ENCODE results near the gene SLC29A3. TPM values are rescaled to one million over a fixed set of nuclear protein-coding genes. Genes with fewer than 3 reads are reported as not detected.
A peak's percentile ranks its signal among the peaks of the same experiment; 100 is the strongest.

The SLC29A3 gene
- total RNA-seq, 2 donors from 2014 or later, result 1.8 to 2.9 TPM

DNA sequence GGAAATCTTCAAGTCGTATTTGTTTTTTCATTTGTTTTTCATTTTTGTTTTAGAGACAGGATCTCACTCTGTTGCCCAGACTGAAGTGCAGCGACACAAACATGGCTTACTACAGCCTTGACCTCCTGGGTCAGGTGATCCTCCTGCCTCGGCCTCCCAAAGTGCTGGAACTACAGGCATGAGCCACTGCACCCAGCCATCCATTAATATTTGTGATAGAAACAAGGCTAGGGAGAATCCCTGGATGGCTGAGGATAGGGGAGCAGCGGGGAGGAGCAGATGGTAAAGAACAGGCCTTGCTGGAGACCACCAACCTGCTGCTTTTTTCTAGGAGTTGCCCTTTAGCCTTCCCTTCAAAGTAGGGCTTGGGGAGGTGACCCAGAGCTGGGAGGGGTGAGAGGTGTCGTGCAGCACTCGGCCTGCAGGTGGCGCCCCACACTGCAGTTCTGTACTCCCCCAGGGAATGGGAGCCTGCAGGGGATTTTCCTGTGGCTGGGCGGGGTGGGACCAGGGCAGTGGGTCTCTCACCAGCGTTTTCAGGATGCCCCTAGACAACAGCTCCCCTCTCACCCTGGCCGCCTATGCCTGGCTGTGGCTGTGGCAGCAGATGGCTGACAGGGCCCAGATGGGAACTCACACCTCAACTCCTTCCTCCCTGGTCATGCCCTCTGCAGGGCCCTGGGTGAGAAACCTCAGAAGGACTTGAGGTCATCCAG, 65.1 kb downstream of the SLC29A3 start:
- Histone ChIP-seq H3K27ac (no peak overlapping the region), H3K36me3 (no peaks in the 10 kb centered on the region), H3K27me3 (no peaks in the 10 kb centered on the region), H3K9me3 (no peaks in the 10 kb centered on the region), H3K4me1 (no peaks in the 10 kb centered on the region), H3K4me3 (no peak overlapping the region)
- DNase-seq (ENCODE audit: low spot score), result peak; percentile 74
- peak; percentile 85 to 96 for TF ChIP-seq CTCF (IDR thresholded peaks at IDR 0.05)

- H3K27ac ChIP-seq, result no peak overlapping the region
- H3K4me3 ChIP-seq, result no peak overlapping the region
- no peaks in the 10 kb centered on the region for H3K36me3 ChIP-seq
- TF ChIP-seq CTCF (IDR thresholded peaks at IDR 0.05), result no peak
- no peaks in the 10 kb centered on the region for H3K27me3 ChIP-seq
- H3K4me1 ChIP-seq, result no peaks in the 10 kb centered on the region
- H3K9me3 ChIP-seq, result no peaks in the 10 kb centered on the region
- DNase-seq (ENCODE audit: low spot score), result no peak
These were observed 69.1 kb downstream of the SLC29A3 start for GRCh38 chr10:71388171-71388570.

DNA sequence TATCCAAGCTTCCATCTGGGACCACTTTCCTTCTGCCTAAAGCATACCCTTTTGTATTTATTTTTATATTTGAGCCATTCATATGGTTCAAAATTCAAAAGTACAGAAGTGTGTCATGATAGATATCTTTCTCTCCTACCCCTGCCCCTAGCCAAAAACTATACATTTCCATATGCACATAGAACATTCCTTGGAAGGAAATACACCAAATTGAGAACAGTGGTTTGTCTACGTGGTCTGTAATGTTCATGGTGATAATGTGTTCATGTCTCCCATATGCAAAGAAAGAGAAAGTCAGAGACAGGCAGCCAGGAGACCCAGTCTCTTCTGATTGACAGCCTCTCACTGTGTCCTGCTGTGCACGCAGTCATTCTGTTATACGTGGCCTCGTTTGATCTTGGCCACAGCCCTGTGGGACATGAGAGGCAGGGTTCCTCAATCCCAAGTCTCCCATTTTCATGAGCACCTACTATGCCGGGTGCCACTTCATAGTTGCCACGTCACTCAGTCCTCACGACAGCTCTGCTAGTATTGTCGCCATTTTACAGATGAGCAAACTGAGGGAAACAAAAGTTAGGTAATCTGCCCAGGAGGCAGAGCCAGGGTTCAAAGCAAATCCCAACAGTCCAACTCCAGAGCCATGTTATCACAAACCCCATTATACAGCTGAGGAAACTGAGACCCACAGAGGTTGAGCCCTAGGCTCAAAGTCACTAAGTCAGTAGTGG, 69.7 kb downstream of the SLC29A3 start:
- DNase-seq (ENCODE audit: low spot score), result no peak
- Histone ChIP-seq H3K36me3 (no peaks in the 10 kb centered on the region), H3K27ac (no peak overlapping the region), H3K4me3 (no peak overlapping the region), H3K27me3 (no peaks in the 10 kb centered on the region), H3K4me1 (no peaks in the 10 kb centered on the region), H3K9me3 (no peaks in the 10 kb centered on the region)
- no peak for TF ChIP-seq CTCF (IDR thresholded peaks at IDR 0.05)

DNA sequence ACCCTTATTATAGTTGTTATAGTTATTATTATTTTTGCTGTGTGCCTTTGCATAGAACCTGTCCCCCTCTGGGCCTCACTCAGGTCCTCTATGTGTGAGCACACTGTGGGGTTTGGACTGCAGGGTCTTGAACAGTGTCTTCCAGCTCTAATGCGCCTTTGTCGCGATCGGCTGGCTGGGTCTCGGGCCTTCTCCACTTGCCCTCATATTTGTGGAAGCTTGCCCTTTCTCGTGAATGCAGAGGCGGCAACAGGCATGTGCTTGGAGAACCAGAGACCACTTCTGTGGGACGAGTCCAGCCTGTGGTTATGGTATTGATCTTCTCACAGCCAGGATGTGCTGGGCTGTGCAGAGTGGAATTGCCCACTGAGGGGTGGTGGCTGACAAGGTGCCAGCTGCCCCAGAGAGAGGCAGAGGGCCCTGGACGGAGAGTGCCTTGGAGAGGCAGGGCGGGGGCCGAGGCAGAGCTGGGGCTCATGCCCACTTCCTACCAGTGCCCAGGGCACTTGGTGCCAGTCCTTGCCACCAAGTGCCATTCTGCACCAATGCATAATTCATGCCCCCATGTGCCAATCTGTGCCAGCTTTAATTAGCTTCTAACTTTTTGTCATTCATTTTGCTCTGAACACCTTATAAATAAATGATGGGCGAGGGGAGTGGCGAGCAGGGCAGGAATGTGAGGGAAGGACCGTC, 70.9 kb downstream of the SLC29A3 start:
- DNase-seq (ENCODE audit: low spot score), result no peak
- no peak overlapping the region for H3K4me3 ChIP-seq
- no peaks in the 10 kb centered on the region for H3K36me3 ChIP-seq
- no peaks in the 10 kb centered on the region for H3K4me1 ChIP-seq
- H3K9me3 ChIP-seq, result no peaks in the 10 kb centered on the region
- TF ChIP-seq CTCF (IDR thresholded peaks at IDR 0.05), result no peak
- no peaks in the 10 kb centered on the region for H3K27me3 ChIP-seq
- H3K27ac ChIP-seq, result no peak overlapping the region

DNA sequence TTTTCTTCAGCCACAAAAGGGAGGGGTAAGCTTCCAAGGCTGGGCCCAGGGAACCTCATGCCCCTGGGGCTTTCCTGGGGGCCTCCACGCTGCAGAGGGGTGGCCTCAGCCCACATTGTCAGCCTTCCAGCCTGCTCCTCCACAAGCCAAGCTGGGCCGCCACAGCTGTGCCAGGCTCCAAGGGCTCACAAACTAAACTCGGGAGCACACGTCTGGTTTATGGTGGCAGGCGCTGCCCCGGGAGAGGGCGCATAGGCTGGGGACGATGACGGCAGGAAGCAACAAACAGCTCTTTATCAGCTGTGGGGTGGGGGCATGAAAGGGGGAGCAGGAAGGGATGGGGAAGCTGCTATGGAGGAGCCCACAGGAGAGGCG, 71.4 kb downstream of the SLC29A3 start:
- Histone ChIP-seq H3K36me3 (no peaks in the 10 kb centered on the region), H3K27me3 (no peaks in the 10 kb centered on the region), H3K4me1 (no peaks in the 10 kb centered on the region), H3K9me3 (no peaks in the 10 kb centered on the region), H3K4me3 (no peak overlapping the region), H3K27ac (no peak overlapping the region)
- no peak for TF ChIP-seq CTCF (IDR thresholded peaks at IDR 0.05)
- DNase-seq (ENCODE audit: low spot score), result peak; percentile 34
